H7 (cell line): ENCODE data around the gene PUM2. TPM values are rescaled to one million over a fixed set of nuclear protein-coding genes. Genes with fewer than 3 reads are reported as not detected.
"Not testable (repeated sequence)": the region's sequence is repeated elsewhere in the genome, so short reads cannot be mapped to it uniquely, and the experiment has no call there.

Experiments
- DNase-seq: peaks from one replicate; pipeline ENCODE4 v3.0.0; 2012
- H3K27me3 ChIP-seq: 2 replicates; pipeline ENCODE4 v1.6.0; 2011; ENCODE audit warnings: mild to moderate bottlenecking, low read length; ENCODE audit not compliant: control insufficient read depth, insufficient read depth
- H3K36me3 ChIP-seq: replicated peaks from 2 replicates; pipeline ENCODE4 v1.5.1; 2011; ENCODE audit warnings: low read length; ENCODE audit not compliant: control insufficient read depth, insufficient read depth
- H3K4me3 ChIP-seq: 2 replicates; pipeline ENCODE4 v1.5.1; 2011; ENCODE audit warnings: low read depth, mild to moderate bottlenecking, control low read depth, low read length, moderate library complexity; ENCODE audit not compliant: insufficient read depth
- total RNA-seq: library from RNA; depleted of rRNA; stranded (reverse); fragments of >200 nt; shearing (Covaris generic); gene quantifications from 2 replicates; pipeline ENCODE4 v1.2.3, GENCODE V29; 2014

The PUM2 gene
- total RNA-seq, 1 experiment from 2014 or later: 36.2 TPM

DNA sequence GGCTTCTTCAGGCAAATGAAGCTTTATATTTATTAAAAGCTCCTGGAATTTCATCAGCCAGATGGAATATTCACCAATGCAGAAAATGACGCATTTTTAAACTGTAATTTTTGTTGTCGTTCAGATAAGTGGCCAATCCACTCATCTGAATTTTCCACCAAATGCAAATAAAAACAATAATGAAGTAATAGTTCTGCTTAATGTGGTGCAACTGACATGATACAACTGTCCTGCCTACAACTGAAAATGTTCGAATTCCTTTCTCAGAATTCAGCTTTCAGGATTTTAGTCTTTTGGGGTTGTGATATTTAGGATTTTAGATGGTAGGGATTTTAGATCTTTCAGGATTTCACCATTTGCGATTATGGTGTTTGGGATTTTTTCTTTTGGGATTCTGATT is 27.1 kb upstream of the PUM2 start:
- no peaks in the 10 kb centered on the region for H3K27me3 ChIP-seq
- no peak for DNase-seq
- no peak overlapping the region for H3K4me3 ChIP-seq
- no peaks in the 10 kb centered on the region for H3K36me3 ChIP-seq

DNA sequence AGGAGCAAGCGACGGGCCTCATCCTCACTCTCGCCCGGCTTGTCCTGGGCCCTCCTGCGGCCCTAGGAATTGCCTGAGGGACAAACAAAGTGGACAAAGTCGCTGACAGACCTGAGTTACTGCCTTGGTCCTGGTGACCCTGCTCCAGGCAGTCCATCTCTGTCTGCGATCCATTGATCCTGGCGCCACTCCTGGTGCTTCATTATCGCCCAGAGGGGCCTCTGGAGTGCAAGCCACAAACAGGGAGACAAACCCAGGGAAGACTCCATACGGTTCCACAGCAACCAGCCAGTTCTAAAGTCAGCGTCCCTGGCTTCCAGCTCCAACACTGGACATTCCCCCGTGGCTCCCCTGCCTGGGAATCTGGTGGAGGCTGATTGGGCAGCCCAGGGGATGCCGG is 24.3 kb upstream of the PUM2 start:
- not testable (repeated sequence) for H3K36me3 ChIP-seq, H3K27me3 ChIP-seq, H3K4me3 ChIP-seq, DNase-seq

DNA sequence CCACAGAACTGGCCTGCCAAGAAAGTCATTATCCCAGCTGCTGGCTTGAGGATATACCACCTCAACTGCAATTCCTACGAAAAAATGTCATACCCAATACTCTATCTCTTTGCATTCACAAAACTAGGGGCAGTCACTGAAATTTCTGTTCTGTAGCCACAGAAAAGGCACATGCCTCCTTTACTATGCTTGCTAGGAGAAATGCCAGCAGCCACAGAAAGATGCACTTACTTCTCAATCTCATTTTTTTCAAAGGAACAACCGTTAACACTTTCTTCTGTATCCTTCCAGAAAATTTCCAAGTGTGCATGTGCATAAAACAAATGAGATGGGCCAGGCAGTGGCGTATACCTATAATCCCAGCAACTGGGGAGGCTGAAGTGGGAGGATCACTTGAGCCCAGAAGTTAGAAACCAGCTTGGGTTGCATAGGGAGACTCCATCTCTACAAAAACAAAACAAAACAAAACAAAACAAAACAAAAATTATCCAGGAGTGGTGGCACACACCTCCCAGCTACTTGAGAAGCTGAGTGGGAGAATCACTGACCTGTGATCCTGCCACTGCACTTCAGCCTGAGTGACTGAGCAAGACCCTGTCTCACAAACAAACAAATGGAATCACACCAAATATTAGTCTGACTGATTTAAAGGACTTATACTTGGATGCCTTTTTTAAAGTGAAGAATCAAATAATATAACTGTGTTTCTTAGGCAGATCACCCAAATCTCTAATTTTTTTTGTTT is 22.4 kb upstream of the PUM2 start:
- Histone ChIP-seq H3K27me3 (no peaks in the 10 kb centered on the region), H3K36me3 (no peaks in the 10 kb centered on the region), H3K4me3 (no peak overlapping the region)
- DNase-seq: no peak

DNA sequence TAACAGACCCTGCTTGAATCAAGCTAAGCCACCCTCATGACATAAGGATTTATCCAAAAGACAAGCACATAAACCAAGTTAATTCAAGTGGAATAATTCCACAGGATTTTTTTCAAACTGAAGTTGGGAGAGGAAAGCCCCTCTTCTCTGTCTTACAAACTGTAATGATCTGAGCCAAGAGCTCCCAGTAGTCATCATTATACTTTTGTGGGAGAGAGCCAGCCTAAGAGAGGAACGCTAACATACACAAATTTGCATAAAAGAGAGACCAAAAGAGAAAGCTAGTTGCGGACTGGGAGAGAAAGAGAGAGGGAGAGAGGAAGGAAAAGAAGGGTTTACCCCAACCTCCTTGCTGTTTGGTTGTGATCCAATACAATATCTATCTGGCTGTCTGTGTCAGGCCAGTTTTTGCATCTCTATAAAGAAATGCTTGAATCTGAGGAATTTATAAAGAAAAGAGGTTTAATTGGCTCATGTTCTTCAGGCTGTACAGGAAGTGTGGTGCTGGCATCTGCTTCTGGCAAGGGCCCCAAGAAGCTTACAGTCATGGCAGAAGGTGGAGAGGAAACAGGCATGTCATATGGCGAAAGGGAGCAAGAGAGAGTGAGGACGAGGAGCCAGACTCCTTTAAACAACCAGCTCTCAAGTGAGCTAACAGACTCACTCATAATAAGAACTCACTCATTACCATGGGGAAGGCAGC is 20.8 kb upstream of the PUM2 start:
- DNase-seq: no peak
- H3K4me3 ChIP-seq: no peak overlapping the region
- no peaks in the 10 kb centered on the region for H3K27me3 ChIP-seq
- no peaks in the 10 kb centered on the region for H3K36me3 ChIP-seq

DNA sequence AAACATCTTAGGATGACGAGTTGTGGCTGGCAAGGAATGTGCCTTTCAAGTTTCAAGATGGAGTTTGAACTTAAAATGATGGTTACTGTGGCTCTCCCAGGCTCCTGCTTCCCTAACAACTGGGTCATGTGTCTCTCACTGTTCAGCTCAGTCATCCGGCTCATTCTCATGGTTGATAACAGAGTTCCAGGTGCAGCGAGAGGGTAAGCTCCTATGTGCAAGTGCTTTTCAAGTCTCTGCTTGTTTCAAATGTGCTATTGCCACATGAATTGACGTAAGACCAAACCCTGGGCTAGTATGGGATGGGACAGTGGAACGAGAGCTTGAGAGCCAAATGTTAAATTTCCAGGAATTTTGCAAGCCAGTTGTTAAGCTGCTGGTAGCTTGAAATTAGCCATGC is 19.5 kb upstream of the PUM2 start:
- no peak overlapping the region for H3K4me3 ChIP-seq
- no peak for DNase-seq
- H3K27me3 ChIP-seq: no peaks in the 10 kb centered on the region
- H3K36me3 ChIP-seq: no peaks in the 10 kb centered on the region

DNA sequence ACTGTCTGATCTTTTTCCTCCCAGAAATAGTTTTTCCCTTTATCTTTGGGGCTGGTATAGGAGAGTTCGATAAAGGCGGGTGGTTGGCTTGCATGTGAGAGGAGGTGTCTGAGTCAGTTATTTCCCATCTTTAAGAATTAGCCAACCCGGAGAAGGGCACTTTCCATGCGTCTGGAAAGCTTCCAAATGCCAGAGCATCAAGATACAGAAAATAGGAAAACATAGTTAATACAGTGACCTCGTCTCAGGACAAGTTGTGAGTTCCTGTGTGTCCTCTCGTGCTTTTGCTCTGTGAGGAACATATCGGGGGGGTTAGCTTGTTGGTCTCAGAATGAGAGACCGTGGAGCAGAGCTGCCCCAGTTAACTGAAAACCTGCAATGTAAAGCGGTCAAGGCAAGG is 18.7 kb upstream of the PUM2 start:
- no peak overlapping the region for H3K4me3 ChIP-seq
- H3K27me3 ChIP-seq: no peaks in the 10 kb centered on the region
- no peak for DNase-seq
- H3K36me3 ChIP-seq: no peaks in the 10 kb centered on the region

DNA sequence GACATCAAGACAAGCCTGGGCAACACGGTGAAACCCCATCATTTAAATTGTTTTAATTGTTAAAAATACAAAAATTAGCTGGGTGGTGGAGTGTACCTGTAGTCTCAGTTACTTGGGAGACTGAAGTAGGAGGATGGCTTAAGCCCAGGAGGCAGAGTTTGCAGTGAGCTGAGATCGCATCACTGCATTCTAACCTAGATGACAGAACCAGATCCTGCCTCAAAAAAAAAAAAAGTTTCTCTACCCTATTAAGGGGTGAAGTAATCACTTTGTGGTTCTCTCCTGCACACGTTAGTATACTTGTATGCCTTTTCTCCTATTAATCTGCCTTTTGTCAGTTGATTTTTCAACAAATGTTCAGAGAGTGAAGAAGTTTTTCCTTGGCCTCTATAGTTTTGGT is 18.1 kb upstream of the PUM2 start:
- H3K4me3 ChIP-seq: no peak overlapping the region
- no peaks in the 10 kb centered on the region for H3K27me3 ChIP-seq
- no peak for DNase-seq
- H3K36me3 ChIP-seq: no peaks in the 10 kb centered on the region

DNA sequence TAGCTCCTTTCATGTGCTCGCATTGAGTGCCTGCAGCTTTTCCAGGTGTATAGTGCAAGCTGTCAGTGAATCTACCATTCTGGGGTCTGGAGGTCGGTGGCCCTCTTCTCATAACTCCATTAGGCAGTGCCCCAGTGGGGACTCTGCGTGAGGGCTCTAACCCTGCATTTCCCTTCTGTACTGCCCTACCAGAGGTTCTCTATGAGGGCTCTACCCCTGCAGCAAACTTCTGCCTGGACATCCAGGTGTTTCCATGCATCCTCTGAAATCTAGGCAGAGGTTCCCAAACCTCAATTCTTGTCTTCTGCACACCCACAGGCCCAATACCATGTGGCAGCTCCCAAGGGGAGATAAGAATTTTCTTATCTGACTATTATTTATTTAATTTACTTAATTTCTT is 17.3 kb upstream of the PUM2 start:
- not testable (repeated sequence) for H3K27me3 ChIP-seq, H3K4me3 ChIP-seq, DNase-seq, H3K36me3 ChIP-seq

DNA sequence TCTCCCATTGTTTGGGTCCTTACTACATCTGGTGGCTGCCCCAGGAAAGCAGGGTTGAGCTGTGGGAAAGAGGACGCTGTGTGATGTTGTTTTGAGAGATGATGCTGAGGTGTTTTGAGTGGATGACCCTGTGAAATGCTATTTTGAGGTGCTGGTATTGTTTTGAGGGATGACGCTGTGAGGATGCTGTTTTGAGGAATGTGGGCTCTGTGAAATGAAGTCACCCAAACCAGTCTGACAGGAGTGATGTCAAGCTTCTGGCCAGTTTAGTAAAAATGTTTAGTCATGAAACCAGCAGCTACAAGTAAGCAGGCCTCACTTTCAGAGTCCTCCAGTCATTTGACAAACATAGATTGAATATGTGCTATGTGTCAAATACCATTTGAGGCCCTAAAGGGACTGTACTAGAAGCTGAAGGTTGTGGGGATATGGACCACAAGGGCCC is 16.1 kb upstream of the PUM2 start:
- Histone ChIP-seq H3K4me3 (no peak overlapping the region), H3K36me3 (no peaks in the 10 kb centered on the region), H3K27me3 (no peaks in the 10 kb centered on the region)
- DNase-seq: no peak

DNA sequence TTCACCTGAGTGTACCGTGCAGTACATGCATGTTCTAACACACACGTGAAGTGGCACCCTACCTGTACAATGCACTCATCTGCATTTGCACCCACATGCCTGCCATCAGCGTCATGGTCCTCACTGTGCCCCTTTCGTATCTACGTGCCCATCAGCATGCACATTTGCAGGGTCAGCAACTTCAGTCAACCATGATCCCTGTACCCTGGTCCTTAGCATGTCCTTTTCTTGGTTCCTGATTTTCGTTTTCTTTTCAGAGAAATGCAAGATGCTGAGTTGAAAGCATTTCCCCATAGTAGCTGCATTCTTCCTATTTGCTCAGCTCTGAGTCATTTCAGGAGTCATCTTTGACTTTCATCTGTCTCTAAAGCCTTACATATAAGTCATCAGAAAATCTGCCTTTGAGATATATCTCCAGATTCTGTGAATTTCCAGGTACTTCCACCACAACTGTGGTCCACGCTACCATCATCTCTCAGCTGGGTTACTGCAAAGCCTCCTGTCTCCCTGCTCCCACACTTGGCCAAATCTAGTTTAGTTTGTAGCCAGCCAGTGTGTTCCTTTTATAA is 14.7 kb upstream of the PUM2 start:
- no peak overlapping the region for H3K4me3 ChIP-seq
- H3K27me3 ChIP-seq: no peaks in the 10 kb centered on the region
- H3K36me3 ChIP-seq: no peaks in the 10 kb centered on the region
- DNase-seq: no peak

DNA sequence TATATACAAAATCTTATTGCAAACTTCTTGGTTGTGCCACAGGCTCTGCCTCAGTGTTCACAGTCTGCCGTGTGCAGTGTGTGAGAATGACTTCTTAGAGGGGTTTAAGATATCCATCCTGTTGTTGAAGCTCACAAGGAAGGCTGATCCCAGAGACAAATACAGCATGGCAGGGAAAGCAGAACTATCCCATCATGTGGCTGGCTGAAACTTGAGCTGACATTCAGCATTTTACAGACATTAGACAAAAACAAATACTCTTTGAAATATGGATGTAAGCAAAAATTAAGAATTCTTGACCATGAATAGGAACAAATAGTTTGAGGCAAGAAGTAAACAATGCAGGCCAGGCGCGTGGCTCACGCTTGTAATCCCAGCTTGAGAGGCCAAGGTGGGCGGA is 12.9 kb upstream of the PUM2 start:
- DNase-seq: no peak
- H3K4me3 ChIP-seq: no peak overlapping the region
- H3K36me3 ChIP-seq: no peaks in the 10 kb centered on the region
- H3K27me3 ChIP-seq: no peaks in the 10 kb centered on the region

DNA sequence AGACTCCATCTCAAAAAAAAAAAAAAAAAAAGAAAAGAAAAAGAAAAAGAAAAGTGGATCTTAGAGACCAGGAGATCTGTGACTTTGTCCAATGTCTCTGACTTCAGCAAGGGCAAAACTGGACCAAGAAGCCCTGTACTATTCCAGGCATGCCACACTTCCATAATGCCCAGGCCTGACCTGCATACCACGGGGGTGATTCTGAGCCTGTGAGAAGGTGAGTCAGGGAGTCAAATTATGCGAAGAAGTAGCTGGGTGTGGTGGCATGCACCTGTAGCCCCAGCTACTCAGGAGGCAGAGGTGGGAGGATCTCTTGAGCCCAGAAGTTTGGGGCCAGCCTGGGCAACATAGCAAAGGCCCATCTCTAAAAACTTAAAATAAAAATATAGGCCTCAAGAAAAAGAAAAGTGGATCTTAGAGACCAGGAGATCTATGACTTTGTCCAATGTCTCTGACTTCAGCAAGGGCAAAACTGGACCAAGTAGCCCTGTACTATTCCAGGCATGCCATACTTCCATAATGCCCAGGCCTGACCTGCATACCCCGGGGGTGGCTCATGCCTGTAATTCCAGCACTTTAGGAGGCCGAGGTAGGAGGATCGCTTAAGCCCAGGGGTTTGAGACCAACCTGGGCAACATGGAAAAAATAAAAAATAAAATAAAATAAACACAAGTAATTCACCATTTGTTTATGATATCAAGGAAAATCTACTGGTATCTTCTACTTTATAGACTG is 12.2 kb upstream of the PUM2 start:
- H3K36me3 ChIP-seq: no peaks in the 10 kb centered on the region
- DNase-seq: no peak
- no peaks in the 10 kb centered on the region for H3K27me3 ChIP-seq
- H3K4me3 ChIP-seq: no peak overlapping the region

DNA sequence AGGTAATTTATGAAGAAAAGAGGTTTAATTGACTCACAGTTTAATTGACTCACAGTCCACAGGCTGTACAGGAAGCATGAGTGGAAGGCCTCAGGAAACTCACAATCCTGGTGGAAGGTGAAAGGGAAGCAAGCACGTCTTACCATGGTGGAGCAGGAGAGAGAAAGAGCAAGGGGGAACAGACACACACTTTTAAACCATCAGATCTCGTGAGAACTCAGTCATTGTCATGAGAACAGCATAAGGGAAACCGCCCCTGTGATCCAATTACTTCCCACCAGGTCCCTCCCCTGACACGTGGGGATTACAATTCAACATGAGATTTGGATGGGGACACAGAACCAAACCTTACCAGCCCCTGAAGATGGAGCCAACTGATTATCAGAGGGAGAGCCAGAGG is 11.2 kb upstream of the PUM2 start:
- no peaks in the 10 kb centered on the region for H3K36me3 ChIP-seq
- no peak for DNase-seq
- no peak overlapping the region for H3K4me3 ChIP-seq
- H3K27me3 ChIP-seq: no peaks in the 10 kb centered on the region

DNA sequence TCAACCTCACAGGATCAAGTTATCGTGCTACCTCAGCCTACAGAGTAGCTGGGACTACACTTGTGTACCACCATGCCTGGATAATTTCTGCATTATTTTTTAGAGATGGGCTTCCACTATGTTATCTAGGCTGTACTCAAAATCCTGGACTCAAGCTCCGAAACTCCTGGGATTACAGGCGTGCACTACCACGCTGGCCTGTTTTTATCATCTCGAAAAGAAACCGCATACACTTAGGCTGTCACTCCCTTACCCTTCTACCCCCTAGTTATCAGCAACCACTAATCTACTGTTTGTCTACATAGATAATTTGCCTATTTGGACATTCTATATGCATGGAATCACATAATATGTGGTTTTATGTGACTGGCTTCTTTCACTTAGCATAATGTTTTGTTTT is 8.5 kb upstream of the PUM2 start:
- no peak for DNase-seq
- H3K27me3 ChIP-seq: no peaks in the 10 kb centered on the region
- no peaks in the 10 kb centered on the region for H3K36me3 ChIP-seq
- H3K4me3 ChIP-seq: no peak overlapping the region
